ENCODE data around the gene FGF22.
"Not testable (repeated sequence)": the region's sequence is repeated elsewhere in the genome, so short reads cannot be mapped to it uniquely, and the experiment has no call there.

The FGF22 gene

DNA sequence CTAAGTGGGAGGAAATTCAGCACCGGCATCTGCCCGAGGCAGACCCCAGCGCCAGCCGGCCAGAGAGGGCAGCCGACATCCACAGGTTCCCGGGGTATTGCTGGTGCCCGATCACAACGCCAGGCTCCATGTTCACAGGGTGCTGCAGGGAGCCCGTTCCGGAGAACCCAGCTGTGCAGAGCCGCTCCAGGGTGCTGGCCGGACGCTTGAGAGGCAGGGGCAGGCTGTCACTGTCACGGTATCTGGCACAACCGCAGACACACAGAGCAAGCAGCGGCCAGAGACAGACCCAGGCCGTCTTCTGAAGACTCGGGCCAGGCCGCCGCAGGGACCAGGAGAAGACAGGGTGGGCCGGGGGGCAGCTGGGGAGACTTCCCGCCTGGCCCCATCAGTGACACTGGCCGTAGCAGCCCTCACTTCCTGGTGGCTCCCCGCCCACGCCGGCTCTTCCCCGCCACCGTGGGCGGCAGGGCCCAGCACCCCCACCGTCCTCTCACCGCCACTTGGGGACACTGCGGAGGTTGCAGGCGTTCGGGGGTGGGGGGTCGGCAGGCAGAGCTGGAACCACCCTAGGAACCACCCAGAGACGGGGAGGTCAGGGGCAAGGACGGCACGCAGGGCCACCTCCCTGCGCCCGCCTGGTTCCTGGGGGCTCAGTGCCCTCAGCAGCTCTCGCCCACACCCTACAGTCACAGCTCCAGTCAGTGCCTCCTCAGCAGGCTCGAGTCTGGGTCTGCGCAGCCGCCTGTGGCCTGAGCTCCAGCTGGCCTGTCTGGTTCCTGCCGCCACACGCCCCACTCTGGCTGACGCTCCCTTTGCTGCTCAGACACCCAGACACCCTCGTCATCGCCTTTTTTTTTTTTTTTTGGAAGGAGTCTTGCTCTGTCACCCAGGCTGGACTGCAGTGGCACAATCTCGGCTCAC lies 19.5 kb downstream of the FGF22 start:
- DNase-seq (ENCODE audit: low read depth): peak; percentile 72

DNA sequence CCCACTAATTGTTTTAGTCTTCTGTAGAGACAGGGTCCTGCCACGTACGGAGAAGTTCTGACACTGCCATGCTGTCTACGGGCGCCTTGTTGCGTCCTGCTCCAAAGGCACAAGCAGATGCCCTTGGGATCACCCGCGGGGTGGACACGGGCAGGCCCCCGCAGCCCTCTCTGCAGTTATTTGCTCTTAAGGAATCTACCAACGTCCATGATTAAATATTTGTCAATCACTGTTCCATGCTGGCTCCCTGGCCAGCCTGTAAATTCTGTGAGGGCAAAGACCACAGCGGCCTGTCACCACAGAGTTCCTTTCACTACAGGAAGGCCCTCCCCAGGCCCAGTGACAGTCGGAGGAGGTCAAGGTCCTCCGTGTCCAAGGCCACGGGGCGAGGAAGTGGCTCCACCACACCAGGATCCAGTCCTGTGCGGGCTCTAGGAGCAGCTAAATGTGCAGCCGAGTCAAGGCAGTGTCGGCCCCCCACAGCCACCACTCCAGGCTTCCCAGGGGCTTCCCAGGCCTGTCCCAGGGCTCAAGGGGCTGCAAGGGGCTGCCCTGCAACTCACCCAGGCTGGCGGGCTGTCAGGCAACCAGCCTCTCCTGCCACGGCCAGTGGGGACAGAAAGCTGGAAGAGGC lies 21.2 kb downstream of the FGF22 start:
- no peak for DNase-seq (ENCODE audit: low read depth)

DNA sequence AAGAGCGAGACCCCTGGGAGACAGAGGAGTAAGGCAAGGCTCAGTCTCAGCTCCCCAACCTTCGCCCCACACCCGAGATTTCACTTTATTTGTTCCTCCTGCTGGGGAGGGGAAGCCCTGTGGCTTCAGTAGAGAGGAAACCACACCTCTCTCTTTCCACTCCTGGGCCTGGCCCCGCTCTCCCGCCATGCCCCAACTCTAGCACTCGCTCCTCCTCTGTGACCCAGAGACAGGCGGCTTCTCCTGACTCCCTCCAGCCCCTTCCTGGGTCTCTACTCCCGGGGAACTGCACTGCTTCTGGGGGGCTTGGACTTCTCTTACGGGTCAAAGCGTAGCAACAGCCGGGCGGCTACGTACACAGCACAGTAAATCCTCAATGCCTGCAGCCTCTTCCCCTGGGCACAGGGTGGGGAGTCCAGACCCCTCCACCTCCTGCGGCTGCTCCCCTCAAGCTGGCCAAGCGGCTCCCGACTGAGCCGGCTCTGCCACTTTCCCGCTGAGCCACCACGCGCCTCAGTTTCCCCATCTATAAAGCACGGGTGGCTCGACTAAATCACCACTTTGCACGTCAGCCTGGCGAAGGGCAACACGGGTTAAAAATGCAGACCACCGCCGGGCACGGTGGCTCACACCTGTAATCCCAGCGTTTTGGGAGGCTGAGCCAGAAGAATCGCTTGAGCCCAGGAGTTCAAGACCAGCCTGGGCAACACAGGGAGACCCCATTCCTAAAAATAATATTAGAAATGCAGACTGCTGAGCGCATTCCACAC lies 21.9 kb downstream of the FGF22 start:
- peak; percentile 57 for DNase-seq (ENCODE audit: low read depth)

DNA sequence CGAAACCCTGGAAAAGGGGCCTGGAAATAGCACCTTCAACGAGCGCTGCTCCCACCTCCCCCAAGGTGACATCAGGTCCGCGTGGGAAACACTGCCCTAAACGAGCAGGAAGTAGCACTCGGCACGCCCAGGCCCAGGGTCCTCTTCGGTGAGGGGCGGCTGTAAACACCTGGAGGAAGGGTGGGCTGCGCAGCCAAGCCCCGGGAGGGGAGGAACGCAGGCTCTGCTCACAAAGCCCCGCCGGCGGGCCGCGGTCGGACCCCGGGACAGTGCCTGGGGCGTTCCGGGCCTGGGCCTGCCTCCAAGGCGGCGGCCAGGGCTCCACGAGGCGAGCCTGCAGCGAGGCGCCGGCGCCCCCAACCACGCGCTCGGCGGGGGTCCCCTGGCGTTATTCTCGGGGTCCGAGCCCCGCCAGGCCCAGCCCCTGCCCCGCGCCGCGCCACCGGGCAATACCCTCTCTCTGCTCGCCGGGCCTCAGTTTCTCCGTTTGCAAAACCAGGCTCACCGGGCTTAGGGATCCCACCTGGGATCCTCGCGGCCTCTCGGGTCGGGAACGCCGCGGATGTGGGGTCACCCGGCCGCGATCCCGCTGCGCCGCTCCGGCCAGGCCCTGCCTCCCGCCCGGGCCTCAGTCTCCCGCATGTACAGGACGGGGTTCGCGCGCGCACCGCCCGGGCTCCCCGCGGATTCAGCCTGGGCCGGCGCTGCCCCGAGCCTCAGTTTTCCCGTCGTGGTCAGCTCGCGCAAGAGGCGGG lies 22.7 kb downstream of the FGF22 start:
- peak; percentile 64 for DNase-seq (ENCODE audit: low read depth)

DNA sequence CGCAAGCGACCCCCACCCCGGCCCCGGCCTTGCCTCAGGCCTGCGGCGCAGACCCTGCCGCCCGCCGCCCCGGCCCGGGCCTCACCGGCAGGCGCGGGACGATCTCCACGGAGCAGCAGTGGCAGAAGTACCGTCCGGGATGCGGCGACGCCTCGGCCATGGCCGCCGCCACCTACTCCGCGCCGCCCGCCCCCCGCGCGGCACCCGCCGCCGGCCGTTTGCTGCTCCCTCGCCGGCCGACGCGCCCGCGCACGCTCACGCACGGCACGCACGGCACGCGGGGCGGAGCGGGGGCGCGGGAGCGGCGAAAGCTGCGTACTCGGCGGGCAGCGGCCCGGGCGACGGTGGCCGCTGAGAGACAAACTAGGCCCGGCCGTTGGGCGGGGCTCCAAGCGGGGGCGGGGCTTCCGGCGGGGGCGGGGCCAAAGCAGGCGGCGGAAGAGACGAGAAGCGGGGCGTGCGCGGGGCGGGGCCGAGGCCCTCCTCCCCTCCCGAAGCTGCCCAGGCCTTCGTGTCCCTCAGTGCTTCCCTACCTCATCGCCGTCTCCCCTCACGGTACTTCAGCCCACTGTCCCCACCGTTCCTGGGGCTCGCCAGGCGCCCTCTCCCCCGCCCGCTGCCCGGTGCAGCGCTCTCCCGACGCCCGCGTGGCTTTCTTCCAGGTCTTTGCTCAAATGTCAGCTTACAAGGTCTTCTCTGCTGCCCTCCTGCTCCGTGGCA lies 23.4 kb downstream of the FGF22 start, which contains the start of gene RNF126:
TSS of gene RNF126 (minus strand) at position 253 of the 720 bp plus-strand sequence. CDS start at position 160, 93 bp downstream.
- DNase-seq (ENCODE audit: low read depth): peak; percentile 91

DNA sequence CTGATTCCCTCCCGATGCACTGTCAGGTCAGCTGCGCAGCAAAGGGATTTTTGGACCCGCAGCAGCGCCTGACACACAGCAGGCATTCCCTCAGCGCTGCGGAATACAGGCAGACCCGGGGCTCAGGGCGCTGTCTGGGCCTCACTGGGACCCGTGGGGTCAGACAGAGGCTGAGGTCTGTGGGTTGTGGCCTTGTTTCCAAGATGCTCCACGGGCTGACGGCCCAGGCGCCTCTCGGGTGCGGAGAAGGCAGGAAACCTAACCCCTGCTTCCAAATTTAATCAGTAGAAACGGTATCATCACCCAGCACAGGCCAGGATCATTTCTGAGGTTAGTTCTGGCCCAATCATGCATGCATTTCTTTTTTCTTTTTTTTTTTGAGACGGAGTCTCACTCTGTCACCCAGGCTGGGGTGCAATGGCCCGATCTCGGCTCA lies 24.0 kb downstream of the FGF22 start:
- no peak for DNase-seq (ENCODE audit: low read depth)

DNA sequence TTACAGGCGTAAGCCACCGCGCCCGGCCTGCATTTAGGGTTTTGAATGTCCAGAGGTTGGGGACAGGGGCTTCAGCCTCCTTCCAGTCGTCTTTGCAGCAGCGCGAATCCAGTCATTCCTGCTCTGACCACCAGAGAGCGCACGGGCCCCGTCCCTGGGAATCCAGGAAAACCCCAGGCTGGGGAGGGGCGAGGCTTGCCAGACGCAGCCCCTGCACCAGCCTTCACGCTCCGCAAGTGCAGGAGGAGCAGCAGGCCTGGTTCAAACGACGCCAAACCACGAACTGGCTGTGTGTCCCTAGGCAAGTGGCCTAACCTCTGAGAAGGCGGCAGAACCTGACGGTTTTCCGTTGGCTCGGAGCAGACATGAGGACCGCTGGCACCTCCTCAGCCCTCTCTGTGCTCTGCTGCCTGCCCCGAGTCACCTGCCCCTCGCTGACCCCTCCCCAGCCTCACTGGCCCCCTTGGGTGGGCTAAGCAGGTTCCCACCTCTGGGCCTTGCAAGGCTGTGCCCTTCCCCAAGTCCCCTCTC lies 25.3 kb downstream of the FGF22 start:
- peak; percentile 74 for DNase-seq (ENCODE audit: low read depth)

DNA sequence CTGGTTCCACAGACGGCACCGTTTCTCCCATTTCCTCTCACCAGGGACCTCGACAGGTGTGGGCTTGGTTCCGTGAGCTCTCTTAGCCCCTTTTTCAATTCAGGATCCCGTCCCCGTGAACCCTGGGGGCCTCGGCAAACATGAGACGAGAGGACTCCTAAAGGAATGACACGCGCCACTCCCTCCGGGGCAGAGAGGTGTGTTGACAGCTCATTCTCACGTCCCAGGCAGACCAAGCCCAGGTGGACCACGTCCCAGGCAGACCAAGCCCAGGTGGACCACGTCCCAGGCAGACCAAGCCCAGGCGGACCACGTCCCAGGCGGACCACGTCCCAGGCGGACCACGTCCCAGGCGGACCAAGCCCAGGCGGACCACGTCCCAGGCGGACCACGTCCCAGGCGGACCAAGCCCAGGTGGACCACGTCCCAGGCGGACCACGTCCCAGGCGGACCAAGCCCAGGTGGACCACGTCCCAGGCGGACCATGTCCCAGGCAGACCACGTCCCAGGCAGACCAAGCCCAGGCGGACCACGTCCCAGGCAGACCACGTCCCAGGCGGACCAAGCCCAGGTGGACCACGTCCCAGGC lies 27.4 kb downstream of the FGF22 start:
- DNase-seq (ENCODE audit: low read depth): not testable (repeated sequence)

DNA sequence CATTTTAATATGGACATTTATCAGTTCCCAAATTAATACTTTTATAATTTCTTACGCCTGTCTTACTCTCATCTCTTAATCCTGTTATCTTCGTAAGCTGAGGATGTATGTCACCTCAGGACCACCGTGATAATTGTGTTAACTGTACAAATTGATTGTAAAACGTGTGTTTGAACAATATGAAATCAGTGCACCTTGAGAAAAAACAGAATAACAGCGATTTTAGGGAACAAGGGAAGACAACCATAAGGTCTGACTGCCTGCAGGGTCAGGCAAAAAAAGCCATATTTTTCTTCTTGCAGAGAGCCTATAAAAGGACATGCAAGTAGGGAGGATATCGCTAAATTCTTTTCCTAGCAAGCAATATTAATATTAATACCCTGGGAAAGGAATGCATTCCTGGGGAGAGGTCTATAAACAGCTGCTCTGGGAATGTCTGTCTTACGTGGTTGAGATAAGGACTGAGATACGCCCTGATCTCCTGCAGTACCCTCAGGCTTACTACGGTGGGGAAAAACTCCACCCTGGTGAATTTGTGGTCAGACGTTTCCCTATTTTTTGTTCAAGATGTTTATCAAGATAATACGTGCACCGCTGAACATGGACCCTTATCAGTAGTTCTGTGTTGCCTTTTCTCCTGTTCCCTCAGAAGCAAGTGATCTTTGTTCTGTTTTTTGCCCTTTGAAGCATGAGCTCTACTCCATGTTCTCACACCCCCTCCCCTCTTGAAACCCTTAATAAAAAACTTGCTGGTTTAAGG lies 29.2 kb downstream of the FGF22 start:
- DNase-seq (ENCODE audit: low read depth): not testable (repeated sequence)

DNA sequence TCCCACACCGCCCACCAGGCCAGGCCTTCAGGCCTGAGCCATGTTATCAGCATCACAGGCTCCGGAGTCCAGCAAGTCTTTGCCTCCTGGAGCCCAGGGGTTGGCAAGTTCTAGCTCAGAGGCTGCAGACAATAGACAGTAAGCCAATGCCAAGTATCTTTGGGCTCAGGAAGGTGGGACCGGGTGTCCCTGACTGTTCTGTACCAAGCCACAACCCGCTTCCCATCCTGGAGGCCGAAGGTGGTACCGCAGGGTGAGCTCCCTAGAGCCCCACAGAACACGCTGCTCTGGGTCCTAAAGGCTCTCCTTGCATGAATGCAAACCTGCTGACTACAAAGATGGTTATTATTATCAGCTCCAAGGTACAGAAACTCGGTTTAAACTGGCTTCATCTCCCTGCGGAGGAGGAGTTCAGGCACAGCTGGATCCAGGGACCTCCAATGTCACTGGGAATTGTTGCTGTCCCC lies 31.0 kb downstream of the FGF22 start:
- DNase-seq (ENCODE audit: low read depth): no peak

DNA sequence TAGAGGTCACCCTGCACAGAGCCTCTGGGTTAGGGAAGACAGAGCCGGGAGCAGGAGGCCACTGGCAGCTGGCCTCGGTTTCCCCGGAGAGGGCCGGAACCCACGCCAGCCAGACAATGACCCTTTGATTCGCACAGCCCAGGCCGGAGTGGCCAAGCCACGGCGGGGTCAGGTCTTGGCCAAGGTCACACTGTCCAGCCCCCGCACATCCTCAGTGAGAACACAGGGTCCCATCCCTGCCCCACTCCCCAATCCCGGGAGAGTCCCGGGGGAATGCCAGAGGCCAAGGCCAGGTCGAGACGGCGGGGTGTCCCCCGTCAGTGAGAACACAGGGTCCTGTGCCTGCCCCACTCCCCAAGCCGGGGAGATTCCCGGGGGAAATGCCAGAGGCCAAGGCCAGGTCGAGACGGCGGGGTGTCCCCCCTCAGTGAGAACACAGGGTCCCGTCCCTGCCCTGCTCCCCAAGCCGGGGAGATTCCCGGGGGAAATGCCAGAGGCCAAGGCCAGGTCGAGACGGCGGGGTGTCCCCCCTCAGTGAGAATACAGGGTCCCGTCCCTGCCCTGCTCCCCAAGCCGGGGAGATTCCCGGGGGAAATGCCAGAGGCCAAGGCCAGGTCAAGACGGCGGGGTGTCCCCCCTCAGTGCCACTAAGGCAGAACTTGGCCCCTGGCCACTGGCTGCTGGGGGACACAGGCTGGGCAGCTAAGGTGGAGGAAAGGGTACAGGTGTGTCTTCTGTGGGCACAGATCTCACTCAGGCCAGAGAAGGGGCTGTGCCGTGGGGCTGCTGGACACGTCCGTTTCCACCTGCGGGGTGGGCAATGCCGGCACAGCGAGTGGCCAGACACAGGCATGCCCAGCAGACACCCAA lies 34.8 kb downstream of the FGF22 start:
- DNase-seq (ENCODE audit: low read depth): no peak

DNA sequence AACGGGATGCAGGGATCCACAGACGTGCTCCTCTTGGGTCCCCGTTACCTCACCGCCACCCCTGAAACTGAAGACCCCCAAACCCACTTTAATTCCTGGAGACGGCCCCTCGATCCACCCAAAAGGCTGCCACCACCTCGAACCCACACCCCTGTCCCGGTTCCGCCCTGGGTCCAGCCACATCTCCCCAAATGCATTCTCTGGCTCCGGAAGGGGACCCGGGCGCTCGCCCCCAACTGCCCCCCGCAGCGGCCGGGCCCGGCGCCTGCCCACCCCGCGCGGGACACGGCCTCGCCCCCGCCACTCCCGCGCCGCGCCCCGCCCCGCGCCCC lies 36.3 kb downstream of the FGF22 start:
- no peak for DNase-seq (ENCODE audit: low read depth)

DNA sequence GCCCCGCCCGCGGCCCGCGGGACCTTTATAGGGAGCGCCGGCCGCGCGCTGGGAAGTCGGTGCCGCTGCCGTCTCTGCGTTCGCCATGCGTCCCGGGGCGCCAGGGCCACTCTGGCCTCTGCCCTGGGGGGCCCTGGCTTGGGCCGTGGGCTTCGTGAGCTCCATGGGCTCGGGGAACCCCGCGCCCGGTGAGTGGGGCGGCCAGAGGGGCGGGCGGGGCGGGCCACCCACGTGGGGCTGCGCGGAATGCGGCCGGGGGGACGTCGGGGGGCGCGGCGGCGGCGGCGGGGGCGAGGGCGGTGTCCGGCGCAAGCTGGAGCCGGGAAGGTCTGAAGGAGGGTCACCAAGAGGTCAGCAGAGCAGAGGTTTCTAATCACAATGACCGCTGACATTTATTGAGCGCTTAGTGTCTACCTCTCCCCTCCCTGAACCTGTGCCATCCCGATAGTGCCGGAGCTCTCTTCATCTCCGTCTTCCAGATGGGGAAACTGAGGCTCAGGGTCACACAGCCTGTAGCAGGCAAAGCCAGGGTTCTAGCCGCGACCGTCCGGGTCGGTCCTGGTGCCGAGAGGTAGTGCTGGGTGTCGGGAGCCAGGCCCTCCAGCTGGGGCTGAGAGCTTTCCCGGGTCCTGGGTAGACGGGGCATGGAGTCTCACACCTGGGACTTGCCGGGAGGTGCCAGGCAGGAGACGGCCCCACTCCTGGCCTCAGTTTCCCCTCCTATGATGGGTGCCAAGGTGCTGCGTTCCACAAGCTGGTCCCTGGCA lies 36.8 kb downstream of the FGF22 start, which contains the start of gene FSTL3:
TSS of gene FSTL3 (plus strand) at position 54 of the 767 bp plus-strand sequence. CDS start at position 86, 32 bp downstream.
- no peak for DNase-seq (ENCODE audit: low read depth)

DNA sequence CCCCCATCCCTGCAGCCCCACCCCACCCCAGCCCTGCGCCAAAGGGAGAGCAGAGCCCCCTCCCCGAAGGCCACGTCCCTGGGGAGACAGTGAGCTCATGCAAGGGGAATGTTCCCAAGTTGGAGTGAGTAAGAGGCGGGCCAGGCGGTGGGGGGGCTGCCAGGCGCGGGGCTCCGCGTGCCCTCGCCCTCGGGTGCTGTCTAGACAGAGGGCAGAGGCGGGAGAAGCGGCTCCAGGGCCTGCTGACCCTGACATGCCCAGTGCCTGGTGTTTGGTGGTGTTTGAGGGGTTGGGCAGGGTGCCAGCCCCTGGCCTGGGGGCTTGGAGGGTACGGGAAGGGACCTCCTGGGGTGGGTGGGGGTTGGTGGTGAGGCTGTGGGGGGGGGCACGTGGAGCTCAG lies 37.5 kb downstream of the FGF22 start:
- no peak for DNase-seq (ENCODE audit: low read depth)

DNA sequence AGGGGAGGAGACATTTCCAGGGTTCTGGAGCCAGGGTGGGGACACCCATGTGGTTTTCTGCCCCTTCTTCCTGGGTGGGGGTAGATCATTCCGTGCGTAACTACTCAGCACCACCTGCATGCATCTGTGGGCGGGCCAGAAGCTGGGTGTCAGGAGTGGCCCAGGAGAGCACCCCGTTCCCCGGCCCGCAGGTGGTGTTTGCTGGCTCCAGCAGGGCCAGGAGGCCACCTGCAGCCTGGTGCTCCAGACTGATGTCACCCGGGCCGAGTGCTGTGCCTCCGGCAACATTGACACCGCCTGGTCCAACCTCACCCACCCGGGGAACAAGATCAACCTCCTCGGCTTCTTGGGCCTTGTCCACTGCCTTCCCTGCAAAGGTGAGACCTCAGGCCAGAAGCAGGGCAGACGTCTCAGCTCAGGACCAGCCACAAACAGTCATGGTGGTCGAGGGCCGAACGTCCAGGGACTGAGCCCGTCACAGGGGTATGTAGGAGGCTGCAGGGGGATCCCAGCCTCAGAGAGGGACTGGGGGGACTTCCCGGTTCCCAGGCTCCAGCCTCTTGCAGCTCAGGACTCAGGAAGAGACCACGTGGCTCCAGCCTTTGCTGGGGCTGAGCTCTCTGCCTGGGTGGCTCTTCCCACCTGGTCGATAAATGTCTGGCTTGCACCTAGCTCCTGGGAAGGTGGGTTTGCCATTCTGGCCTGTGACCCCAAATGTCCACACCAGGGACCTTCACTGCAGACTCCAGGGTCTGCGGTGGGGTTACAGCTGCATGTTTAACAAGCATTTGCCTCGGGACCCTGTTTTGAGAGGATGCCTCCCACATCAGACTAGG lies 38.1 kb downstream of the FGF22 start:
- DNase-seq (ENCODE audit: low read depth): no peak

DNA sequence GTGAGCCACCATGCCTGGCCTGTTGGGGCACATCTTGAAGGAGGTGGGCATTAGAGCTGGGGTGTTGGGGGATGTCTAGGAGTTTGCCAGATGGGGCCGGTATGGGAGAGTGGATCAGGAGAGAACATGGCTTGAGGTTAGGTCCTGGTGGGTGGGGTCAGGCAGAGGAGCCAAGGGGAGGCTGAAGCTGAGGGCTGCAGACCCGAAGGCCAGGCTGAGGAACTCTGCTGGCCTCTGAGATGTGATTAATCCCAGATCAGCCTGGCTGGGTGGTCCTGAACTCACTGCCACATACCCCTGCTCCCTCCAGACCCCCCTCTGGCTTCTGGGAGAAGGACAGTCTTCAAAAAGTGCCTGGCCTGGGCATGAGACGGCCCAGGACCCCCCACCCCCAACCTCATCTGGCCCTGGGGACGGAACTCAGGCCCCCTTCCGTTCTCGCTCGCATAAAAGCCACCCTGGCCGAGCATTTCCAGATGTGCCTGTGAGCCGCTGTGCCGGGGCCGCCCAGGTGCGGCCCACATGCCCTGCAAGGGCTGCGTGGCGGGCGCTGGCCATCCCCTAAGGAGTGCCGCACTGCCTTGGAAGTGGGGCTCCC lies 39.2 kb downstream of the FGF22 start:
- DNase-seq (ENCODE audit: low read depth): no peak
